ENCODE data around the gene GPLD1. TPM values are rescaled to one million over a fixed set of nuclear protein-coding genes. Genes with fewer than 3 reads are reported as not detected.
"Not testable (repeated sequence)": the region's sequence is repeated elsewhere in the genome, so short reads cannot be mapped to it uniquely, and the experiment has no call there.

GPLD1 gene, protein sequence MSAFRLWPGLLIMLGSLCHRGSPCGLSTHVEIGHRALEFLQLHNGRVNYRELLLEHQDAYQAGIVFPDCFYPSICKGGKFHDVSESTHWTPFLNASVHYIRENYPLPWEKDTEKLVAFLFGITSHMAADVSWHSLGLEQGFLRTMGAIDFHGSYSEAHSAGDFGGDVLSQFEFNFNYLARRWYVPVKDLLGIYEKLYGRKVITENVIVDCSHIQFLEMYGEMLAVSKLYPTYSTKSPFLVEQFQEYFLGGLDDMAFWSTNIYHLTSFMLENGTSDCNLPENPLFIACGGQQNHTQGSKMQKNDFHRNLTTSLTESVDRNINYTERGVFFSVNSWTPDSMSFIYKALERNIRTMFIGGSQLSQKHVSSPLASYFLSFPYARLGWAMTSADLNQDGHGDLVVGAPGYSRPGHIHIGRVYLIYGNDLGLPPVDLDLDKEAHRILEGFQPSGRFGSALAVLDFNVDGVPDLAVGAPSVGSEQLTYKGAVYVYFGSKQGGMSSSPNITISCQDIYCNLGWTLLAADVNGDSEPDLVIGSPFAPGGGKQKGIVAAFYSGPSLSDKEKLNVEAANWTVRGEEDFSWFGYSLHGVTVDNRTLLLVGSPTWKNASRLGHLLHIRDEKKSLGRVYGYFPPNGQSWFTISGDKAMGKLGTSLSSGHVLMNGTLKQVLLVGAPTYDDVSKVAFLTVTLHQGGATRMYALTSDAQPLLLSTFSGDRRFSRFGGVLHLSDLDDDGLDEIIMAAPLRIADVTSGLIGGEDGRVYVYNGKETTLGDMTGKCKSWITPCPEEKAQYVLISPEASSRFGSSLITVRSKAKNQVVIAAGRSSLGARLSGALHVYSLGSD
- total RNA-seq: 0.34 and 0.59 TPM in 2 replicates

DNA sequence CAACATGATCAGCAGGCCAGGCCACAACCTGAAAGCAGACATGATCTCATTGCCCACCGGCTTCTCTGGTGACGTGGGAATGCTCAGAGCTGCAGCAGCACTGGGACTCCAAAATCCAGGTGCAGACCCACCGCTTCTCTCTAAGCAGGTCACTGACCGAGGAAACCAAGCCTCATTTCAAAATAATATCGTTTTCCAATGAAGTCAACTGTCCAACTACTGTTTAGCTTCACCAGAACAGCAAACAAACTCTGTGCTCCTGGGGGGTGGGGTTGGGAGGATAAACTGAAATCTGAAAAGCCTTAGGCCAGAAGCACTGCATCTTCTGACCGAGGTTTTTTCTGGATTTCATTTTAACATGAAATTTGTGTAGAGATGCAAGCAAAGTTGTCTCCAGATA lies at the start of gene GPLD1:
Gene GPLD1 (minus strand): TSS at position 109 of the 400 bp plus-strand sequence. CDS start 67 bp downstream, at position 42.
- intact Hi-C loops (cut with micrococcal nuclease): no loop called here

DNA sequence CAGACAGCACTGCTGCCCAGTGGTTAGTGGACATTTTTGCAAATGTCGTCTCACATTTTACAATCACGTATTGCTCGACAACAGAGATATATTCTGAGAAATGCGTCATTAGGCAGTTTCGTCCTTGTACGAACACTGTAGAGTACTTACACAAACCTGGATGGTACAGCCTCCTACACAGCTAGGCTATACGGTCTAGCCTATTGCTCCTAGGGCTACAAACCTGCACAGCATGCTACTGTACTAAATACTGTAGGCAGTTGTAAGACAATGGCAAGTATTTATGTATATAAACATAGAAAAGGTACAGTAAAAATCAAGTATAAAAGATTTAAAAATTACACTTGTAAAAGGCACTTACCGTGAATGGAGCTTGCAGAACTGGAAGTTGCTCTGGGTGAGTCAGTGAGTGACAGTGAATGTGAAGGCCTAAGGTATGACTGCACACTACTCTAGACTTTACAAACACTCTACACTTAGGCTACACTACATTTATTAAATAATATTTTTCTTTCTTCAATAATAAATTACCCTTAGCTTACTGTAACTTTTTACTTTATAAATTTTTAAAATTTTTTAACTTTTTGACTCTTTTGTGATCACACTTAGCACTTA lies 48.5 kb upstream of the GPLD1 start:
- intact Hi-C loops (cut with micrococcal nuclease): no loop called here

DNA sequence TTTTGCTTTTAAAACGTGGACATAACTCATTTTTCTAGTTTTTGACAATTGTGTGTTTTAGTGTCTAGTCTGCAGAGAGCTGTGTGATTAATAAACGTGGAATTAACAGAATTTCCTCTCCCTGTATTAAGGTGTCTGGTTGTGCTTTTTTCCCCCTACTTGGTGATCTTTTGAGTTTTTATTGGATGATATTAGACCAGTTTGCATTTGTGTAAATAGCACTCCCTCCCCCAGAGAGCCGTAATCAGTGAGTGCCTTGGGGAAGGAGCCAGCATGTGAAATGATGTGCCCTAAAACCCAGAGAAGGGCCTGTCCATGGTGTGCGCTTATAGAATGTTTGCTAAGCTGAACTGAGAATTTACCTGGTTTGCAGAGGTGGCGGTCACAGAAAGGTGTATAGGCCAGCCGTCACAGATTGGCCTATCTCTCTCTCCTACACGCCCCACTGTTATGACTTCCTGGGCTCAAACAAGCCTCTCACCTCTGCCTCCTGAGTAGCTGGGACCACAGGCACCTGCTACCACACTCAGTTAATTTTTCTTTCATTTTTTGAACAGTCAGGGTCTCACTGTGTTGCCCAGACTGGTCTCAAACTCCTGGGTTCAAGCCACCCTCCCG lies 47.8 kb upstream of the GPLD1 start:
- intact Hi-C loops (cut with micrococcal nuclease): no loop called here

DNA sequence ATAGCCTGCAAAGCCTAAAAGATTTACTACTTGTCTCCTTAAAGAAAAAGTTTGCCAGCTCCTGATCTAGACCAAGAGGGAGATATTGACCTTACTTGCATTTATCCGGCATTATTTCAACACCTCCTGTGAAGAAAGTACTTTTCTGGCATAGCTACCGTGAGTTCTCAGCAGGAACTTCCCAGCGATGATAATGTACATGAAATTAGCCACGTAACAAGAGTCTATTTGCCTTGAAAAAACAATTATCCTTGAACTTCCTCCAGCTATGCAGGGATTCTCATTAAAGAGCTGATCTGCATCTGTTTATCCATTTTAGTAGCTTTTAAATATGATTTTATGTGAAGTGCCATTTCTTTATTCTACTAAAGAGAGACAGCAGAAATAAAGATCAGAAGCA lies 47.1 kb upstream of the GPLD1 start:
- intact Hi-C loops (cut with micrococcal nuclease): no loop called here

DNA sequence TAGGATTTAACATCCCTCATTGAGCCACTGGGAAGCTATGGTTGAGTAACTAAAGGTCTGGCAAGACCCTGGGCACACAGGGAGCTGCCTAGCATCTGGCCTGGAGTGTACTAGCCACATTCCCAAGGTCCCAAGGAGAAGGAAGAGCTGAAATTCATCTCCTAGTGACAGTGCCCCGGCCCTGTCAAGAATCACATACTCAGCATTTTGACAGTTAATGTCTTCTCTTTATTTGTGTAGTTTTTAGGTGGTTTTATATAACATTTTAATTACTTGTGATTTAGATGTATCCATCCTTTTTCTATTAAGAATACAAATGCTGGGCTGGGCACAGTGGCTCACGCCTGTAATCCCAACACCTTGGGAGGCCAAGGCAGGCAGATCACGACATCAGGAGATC lies 45.8 kb upstream of the GPLD1 start:
- intact Hi-C loops (cut with micrococcal nuclease): no loop called here

DNA sequence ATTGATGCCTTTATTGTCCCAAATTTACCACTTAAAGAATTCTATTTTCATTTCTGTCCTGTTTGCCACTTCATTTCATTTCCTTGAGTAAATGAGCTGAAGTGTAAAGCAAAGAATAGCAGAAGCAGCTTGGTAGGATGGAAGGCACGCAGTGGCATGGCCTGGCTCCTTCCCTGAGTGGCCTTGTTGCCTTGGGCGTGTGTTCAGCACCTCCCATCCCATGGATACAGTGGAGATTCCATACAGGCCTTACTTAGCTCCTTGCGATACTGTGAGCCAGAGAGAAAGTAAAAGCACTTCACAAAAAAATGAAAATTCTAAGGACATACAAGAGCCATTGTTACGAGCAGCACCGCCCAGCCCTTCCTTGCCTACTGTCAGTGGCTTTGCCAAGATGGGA lies 45.0 kb upstream of the GPLD1 start:
- intact Hi-C loops (cut with micrococcal nuclease): no loop called here

DNA sequence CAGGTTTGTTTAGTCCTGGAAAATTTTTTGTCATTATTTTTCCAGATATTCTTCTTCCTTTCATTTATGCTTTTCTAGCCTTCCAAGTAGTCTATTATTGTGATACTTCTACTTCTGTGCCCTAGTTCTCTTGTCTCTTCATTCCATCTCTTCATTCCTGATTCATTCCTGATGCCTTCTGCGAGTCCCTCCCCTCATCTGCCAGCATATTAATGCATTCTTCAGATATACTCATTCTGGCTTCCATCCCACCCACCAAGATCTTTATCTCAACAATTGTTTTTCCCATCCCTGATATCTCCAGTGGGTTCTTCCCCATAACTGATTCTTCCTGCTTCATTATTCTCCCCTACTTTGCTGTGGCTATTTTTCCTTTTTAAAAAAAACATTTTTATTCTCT lies 40.6 kb upstream of the GPLD1 start:
- intact Hi-C loops (cut with micrococcal nuclease): no loop called here

DNA sequence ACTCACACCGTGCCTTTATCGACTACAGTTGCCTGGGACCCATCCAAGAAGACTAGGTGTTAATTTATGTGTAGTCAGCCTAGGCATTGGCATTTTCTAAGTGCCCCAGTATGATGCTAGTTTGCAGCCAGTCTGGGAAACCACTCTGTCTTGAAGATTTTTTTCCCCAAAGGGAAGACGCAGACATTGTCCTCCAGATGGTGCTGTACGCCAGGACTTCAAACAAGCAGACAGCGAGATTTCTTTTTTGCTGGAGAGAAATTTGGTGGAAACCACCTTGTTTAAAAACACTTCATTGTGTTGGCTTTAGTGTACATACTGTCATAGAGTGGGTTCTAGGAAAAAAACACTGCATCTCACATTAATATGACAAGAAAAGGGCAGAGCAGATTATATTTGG lies 35.4 kb upstream of the GPLD1 start:
- intact Hi-C loops (cut with micrococcal nuclease): loop anchor here (1.0 kb wide), 2 partner anchors 170 to 241 kb away; no protein-coding TSS in a partner anchor

DNA sequence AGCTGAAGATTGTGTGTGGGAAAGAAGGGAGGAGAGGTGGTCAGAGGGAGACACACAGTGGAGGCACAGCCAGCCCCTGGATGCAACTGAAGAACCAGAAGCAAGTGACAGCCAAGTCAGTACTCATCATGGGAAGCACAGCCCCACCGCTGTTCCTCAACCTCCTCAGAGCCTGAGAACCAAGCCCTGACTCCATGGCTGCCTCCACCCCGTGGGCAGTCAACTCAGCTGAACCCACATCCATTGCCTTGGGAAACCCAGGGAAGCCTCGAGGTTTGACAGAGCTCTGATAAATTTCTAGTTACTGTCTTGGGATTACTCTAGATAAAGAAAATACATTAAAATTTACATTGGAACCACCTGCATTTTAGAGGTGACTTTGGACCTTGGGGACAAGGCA lies 35.0 kb upstream of the GPLD1 start:
- intact Hi-C loops (cut with micrococcal nuclease): loop anchor here (1.0 kb wide), 1 partner anchor 242 kb away; no protein-coding TSS in a partner anchor

DNA sequence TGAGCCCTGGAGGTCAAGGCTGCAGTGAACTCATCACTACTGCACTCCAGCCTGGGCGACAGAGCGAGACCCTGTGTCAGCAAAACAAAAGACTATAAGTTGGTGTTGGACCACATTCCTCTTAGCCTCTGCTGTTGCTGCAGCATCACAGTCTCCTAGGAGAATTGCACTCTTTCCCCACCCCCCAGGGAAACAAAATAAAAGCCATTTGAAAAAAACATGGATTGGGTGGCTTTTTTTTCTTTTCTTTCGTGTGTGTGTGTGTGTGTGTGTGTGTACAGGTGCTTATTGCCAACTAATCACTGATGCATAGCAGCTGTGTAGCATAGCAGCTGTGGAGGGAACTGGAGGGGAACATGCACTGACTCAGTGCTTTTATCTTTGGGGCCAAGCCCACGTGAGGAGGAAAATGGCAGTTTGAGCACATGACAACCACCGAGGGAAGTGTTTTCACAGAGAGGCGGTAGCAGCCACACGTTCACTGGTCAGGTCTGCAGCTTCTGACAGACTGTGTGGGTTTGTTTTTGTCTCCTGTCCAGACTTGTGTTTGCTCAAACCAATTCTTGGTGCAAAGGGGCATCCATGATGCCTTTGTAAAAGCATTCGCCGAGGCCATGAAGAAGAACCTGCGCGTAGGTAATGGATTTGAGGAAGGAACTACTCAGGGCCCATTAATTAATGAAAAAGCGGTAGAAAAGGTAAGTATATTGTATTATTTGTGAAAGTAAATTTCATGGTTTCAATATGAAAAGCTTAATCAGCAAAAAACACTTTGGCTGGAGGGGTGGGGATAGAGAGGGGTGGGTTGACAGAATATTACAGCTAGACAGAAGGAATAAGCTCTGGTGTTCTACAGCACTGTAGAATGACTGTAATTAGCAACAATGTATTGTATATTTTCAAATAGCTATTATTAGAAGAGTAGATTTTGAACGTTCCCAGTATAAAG lies 33.1 kb upstream of the GPLD1 start:
- intact Hi-C loops (cut with micrococcal nuclease): no loop called here

DNA sequence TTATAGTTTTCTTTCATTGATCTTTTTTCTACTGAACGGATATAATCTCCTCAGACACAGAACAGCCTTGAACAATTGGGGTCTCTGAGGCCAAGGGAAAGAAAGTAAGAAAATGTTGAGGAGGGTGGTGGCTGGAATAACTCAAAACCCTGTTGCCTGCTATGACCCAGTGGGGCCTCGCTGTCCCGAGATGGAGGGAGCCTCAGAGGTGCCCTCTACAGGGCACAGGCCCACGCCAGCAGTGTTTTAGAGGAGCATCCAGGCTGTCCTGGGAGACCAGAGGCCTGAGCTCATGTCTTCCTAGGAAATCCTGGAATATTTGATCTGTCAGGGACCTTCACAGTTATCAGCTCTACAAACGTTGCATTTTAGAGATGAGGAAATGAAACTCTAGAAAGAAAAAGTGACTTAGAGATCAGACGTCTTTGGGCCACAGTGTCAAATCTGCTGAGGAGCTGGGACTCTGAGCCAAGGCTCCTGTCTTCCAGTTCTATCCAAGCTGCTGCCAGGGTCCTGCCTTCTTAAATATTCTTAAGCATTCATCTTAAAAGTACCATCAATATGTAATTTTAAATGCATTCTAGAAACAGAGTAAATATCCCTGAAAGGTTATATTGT lies 31.7 kb upstream of the GPLD1 start:
- intact Hi-C loops (cut with micrococcal nuclease): loop anchor here (2.0 kb wide), 1 partner anchor 90 kb away; no protein-coding TSS in a partner anchor

DNA sequence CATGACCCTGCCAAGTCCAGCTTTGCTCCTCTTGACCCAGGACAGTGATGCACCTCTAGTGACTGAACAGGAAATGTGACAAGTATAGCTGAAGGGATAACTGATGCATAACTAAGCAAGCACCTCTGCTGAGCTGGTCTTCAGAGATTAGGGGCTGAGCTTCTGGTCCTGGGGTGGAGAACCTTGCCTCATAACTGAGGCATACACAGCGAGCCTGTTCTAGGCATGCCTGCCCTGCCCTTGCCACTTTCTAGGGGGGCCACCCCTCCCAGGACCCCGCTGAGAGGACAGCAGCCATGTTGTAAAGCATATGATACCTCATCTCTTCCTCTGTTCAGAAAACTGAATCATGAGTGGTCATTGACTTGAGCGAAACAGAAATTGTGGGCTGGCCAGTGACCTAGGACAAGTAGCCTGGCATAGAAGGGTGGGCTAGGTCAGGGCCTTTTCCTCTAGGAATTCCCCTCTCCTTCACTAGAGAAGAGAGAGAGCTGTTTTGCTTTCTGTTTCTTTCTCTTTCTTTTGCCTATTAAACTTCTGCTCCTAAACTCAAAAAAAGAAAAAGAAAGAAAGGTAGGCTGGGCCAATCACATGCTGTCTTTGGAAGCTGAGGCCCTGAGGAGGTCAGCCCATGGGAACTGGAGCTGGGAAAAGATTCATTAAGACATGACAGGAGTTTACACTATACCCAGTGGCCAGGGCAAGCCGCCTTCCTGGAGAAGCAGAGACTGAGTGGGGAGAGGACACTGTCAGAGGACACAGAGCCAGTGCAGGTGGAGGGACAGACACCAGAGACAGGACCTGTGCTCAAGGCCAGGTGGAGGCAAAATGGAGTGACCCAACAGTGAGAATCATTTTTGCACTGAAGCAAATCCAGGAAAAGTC lies 28.5 kb upstream of the GPLD1 start:
- intact Hi-C loops (cut with micrococcal nuclease): loop anchor here (1.0 kb wide), 1 partner anchor 23 kb away; no protein-coding TSS in a partner anchor

DNA sequence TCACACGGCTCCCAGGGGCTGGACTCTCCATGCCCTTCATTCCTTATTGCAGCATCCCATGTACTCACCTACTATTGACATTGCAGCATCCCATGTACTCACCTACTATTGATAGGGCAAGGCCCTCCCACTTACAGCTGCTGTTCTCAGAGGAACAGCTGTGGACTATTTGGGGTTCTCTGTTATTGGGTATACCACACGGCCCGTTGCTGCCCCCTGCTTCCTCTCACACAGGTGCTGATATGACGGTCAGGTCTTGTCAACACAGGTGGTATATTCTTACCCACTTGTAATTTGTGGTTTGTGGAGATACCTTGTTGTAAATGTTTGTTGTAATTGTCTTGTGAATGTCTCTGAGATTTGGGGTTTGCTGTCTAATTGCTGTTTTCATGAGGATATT lies 24.2 kb upstream of the GPLD1 start:
- intact Hi-C loops (cut with micrococcal nuclease): no loop called here

DNA sequence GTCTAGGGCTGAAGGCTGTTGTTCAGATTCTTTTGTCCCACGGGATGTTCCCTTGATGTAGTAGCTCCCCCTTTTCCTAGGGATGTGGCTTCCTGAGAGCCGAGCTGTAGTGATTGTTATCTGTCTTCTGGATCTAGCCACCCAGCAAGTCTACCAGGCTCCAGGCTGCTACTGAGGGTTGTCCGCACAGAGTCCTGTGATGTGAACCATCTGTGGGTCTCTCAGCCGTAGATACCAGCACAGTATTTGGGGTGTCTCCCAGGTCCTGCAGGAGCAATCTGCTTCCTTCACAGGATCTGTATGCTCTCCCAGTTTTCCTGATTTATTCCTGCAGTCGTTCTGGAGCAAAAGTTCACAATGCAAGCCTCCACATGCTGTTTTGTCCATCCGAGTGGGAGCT lies 22.6 kb upstream of the GPLD1 start:
- intact Hi-C loops (cut with micrococcal nuclease): not testable (repeated sequence)

DNA sequence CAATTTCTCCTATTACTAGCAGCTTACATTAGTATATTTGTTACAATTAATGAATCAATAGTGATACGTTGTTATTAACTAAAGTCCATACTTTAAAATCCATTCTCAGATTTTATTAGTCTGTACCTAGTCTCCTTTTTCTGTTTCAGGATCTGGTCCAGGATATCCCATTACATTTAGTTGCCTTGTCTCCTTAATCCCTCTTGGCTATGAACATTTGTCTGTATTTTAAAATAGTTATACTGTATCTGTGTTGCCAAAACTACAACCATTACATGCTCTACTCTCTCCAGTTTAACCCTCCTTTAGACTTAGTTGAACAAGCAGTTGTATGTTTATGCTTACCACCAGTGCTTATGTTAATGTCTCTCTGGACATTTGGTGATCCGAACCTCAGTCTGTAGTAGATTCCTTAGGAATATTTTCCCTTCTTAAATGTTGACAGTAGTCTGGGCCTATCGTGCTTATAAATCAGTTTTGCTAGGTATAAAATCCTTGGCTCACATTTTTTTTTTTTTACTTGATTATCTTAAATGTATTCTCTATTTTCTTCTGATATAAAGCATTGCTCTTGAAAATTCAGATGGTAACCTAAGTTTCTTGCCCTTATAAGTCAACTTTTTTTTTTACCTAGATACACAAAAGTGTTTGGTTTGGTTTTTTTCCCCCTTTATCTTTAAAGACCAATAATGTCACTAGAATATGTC lies 17.6 kb upstream of the GPLD1 start:
- intact Hi-C loops (cut with micrococcal nuclease): no loop called here

DNA sequence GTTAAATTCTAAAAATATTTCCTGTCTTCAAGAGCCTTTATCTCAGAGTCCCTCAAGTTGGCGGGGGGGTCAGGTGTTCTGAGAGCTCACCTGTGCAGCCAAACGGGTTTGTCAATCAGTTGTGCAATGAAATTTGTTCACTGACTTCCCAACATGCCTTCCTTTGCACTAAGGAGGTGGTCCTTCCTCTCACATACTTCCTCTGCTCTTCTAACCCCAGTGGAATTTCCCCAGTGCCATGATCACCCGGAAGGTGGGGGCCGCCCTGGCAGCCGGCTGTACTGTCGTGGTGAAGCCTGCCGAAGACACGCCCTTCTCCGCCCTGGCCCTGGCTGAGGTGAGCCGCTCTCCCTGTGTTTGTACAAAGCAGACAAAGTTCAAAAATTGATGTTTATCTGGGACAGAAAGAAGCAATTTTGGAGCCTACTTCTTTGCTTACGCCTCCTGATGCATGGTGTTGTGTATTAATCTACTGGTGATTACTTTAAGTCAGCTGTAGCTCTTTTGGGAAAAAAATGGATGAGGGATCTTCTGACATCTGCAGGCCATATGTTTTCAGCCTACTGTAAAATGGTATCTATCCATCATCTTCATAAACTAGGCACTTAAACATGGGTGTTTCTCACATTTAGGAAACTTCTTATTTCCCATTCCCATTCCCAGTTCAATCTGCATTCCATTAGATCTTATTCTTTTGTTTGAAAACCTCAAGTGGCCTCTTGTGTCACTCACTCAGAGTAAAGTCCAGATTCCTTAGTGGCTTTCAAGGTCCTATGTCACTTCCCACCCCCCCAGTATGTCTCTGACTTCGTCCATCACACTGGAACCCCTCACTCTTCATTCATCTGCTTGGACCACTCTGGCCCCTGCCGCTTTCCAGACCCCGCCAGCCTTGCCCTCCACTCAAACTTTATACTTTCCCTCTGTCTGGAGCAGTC lies 15.5 kb upstream of the GPLD1 start:
- intact Hi-C loops (cut with micrococcal nuclease): no loop called here

DNA sequence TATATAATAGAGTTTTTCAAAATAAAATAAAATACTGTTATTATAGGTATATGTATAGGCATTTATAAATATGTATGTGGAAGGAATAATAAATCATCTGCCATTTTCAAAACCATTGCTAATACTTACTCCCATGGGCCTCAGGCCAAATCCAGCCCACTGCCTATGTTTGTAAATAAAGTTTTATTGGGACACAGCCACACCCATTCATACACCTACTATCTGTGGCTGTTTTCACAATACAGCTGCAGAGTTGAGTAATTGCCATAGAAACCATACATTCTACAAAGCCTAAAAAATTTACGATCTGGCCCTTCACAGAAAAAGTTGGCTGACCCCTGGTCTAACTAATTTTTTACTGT lies 14.9 kb upstream of the GPLD1 start:
- intact Hi-C loops (cut with micrococcal nuclease): no loop called here
